Measurements from ENCODE around the gene SMYD3.

- TF ChIP-seq CTCF (IDR thresholded peaks at IDR 0.05 in 8 of 11, conservative IDR thresholded peaks at IDR 0.05 in 3 of 11) (no peak), POLR2A (IDR thresholded peaks at IDR 0.05) (no peak)
Measured at GRCh38 chr1:246158131-246158530, 348.9 kb downstream of the SMYD3 start.

All from spleen (tissue), 7 donors.